HL-60/S4 treated with retinoic acid at 250 ng/mL for 4 days and 3 days (cell line): ENCODE results near the gene ADAMTS7.
"Not testable (repeated sequence)": the region's sequence is repeated elsewhere in the genome, so short reads cannot be mapped to it uniquely, and the experiment has no call there.

Source experiments
- in situ Hi-C: fragments of 300-500 bp; cut with MboI; formaldehyde crosslinking; loops from 2 replicates; pipeline ENCODE4 v1.7.0; 2022; ENCODE audit warnings: low sequenced_read_pairs

ADAMTS7 gene

GRCh38 chr15:78753751-78754535 lies 57.3 kb downstream of the ADAMTS7 start:
- in situ Hi-C loops = not testable (repeated sequence)

- in situ Hi-C loops = not testable (repeated sequence)
Measured at GRCh38 chr15:78753359-78753659, 58.0 kb downstream of the ADAMTS7 start.

- in situ Hi-C loops = no loop called here
Measured at GRCh38 chr15:78752492-78753358, 58.5 kb downstream of the ADAMTS7 start.

- in situ Hi-C loops = no loop called here
Measured at GRCh38 chr15:78751602-78751979, 59.7 kb downstream of the ADAMTS7 start.

- in situ Hi-C loops = not testable (repeated sequence)
Measured at GRCh38 chr15:78750974-78751601, 60.2 kb downstream of the ADAMTS7 start.

- in situ Hi-C loops = no loop called here
Measured at GRCh38 chr15:78750566-78750965, 60.7 kb downstream of the ADAMTS7 start.

GRCh38 chr15:78749831-78750230 lies 61.4 kb downstream of the ADAMTS7 start:
- in situ Hi-C loops = no loop called here

GRCh38 chr15:78747877-78748276 lies 63.4 kb downstream of the ADAMTS7 start:
- in situ Hi-C loops = not testable (repeated sequence)

- in situ Hi-C loops = not testable (repeated sequence)
Measured at GRCh38 chr15:78741674-78742073, 69.6 kb downstream of the ADAMTS7 start.

GRCh38 chr15:78740904-78741274 lies 70.4 kb downstream of the ADAMTS7 start:
- in situ Hi-C loops = no loop called here

GRCh38 chr15:78739996-78740903 lies 71.0 kb downstream of the ADAMTS7 start:
- in situ Hi-C loops = no loop called here

GRCh38 chr15:78739206-78739605 lies 72.1 kb downstream of the ADAMTS7 start:
- in situ Hi-C loops = no loop called here

GRCh38 chr15:78737931-78738558 lies 73.2 kb downstream of the ADAMTS7 start:
- in situ Hi-C loops = not testable (repeated sequence)

GRCh38 chr15:78737187-78737820 lies 74.0 kb downstream of the ADAMTS7 start:
- in situ Hi-C loops = no loop called here

GRCh38 chr15:78736286-78736685 lies 75.0 kb downstream of the ADAMTS7 start:
- in situ Hi-C loops = not testable (repeated sequence)

GRCh38 chr15:78734451-78735064 lies 76.7 kb downstream of the ADAMTS7 start:
- in situ Hi-C loops = no loop called here

- in situ Hi-C loops = no loop called here
Measured at GRCh38 chr15:78732634-78733033, 78.6 kb downstream of the ADAMTS7 start.

GRCh38 chr15:78730955-78731354 lies 80.3 kb downstream of the ADAMTS7 start:
- in situ Hi-C loops = no loop called here

GRCh38 chr15:78728427-78728826 lies 82.8 kb downstream of the ADAMTS7 start:
- in situ Hi-C loops = not testable (repeated sequence)
